GM12864 (cell line): ENCODE results near the gene CDH4.

Experiments used
- DNase-seq: peaks from one replicate; pipeline ENCODE4 v3.0.0-alpha.2; 2011; ENCODE audit warnings: low read depth
- H3K4me3 ChIP-seq: 2 replicates; pipeline ENCODE4 v1.5.1; 2011; ENCODE audit warnings: mild to moderate bottlenecking, low read depth, low read length, control low read depth
- TF ChIP-seq, protein P1 (sequence below): IDR thresholded peaks from 2 replicates; pipeline ENCODE4 v1.5.1; 2011; ENCODE audit warnings: low read depth, mild to moderate bottlenecking, moderate library complexity, low read length, control low read depth, inconsistent platforms; ENCODE audit errors: missing control alignments

The CDH4 gene

DNA sequence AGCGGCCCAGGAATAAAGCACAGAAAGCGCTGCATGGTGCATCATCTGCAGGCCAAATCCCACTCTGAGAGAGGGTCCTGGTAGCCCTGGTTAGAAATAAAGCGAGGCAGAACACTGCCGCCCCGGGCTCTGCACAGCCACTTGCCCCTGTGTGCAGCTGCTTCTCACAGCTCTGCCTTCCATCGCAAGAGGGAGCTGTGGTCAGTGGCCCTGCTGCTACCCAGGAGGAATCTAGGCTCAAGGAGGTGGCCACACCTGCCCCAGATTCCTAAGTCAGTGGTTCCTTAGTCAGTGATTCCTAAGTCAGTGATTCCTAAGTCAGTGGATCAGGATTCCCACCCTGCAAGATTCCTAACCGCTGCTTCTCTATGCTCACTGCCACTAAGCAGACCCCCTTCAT lies 8.8 kb downstream of the CDH4 start:
- H3K4me3 ChIP-seq, result no peak overlapping the region
- DNase-seq, result no peak
- TF ChIP-seq, protein P1, sequence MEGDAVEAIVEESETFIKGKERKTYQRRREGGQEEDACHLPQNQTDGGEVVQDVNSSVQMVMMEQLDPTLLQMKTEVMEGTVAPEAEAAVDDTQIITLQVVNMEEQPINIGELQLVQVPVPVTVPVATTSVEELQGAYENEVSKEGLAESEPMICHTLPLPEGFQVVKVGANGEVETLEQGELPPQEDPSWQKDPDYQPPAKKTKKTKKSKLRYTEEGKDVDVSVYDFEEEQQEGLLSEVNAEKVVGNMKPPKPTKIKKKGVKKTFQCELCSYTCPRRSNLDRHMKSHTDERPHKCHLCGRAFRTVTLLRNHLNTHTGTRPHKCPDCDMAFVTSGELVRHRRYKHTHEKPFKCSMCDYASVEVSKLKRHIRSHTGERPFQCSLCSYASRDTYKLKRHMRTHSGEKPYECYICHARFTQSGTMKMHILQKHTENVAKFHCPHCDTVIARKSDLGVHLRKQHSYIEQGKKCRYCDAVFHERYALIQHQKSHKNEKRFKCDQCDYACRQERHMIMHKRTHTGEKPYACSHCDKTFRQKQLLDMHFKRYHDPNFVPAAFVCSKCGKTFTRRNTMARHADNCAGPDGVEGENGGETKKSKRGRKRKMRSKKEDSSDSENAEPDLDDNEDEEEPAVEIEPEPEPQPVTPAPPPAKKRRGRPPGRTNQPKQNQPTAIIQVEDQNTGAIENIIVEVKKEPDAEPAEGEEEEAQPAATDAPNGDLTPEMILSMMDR, result no peak

DNA sequence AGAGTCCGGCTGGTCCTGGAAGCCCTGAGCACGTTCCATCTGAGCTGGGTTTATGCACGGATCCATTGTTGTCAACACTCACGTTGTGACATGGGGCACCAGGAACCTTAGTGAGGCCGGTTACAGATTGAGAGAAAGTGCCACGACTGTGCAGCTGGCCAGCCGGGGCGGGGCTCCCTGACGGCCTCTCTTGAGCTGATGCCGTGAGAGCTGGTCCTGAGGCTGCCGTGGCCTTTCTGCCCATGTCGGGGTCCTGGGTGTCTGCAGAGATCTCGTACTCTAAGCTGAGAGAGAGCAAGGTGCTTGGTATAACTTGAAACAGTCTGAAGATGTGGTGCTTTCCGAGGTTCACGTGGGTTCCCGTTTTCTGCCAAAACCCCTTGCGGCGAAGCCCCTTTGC lies 10.0 kb downstream of the CDH4 start:
- H3K4me3 ChIP-seq, result no peak overlapping the region
- DNase-seq, result no peak
- TF ChIP-seq, protein P1, result no peak

- TF ChIP-seq, protein P1, result no peak
- DNase-seq, result no peak
- H3K4me3 ChIP-seq, result no peak overlapping the region
These were observed 10.5 kb downstream of the CDH4 start for GRCh38 chr20:61262514-61262913.

DNA sequence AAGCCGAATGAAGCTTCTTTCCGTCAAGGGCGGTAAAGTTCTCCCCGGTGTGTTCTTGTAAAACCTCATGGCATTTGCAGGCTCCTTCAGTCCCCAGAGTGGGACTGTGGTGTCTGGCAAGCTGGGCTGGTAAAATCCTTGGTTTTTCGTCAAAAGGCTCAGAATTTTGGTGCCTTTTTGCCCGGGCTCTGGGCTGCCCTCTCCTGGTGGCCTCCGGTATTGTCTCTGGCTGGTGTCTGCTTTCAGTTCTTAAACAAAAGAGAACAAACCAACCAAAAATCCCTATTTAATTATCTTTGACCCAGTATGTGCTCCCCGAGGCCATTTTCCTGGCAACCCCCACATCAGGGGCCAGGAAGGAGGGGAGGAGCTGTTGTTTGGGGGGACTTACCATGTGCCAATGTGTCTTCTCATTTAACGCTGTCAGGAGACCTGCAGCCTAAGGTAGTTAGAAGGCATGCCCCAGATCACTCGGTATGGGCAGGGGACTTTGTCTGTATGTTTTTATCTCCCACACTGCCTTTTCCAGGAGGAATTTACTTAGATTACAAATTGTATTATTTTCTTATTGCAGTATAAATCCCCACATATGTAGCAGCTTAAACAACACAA lies 11.1 kb downstream of the CDH4 start:
- no peak overlapping the region for H3K4me3 ChIP-seq
- TF ChIP-seq, protein P1, result peak; percentile 62
- no peak for DNase-seq

- TF ChIP-seq, protein P1, result no peak
- DNase-seq, result no peak
- no peak overlapping the region for H3K4me3 ChIP-seq
These were observed 11.9 kb downstream of the CDH4 start for GRCh38 chr20:61263938-61264337.

GRCh38 chr20:61267241-61267640 lies 15.2 kb downstream of the CDH4 start:
- TF ChIP-seq, protein P1, result no peak
- no peak overlapping the region for H3K4me3 ChIP-seq
- DNase-seq, result no peak

DNA sequence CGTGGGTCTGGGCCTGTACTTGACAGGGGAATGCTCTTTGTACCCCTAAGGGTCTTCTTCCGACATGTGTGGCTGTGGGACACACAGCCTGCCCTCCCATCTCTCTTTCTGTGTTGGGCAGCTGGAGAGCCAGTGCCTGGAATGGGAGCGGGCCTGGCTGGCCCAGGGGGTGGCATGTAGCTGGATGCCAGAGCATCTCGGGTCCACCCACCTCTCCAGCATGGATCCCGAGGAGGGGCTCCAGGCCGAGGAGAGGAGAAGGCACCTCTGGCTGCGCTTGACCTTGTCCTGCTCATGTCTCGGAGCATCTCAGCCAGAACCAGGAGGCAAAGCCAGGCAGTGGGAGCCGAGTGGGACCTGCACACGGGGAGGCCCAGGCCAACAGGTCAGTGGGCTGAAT lies 16.0 kb downstream of the CDH4 start:
- H3K4me3 ChIP-seq, result no peak overlapping the region
- no peak for DNase-seq
- TF ChIP-seq, protein P1, result no peak
